GM20000 (cell line): ENCODE measurements around the gene ARNT2.

Source experiments
- DNase-seq: peaks from one replicate; pipeline ENCODE4 v3.0.0; 2012; ENCODE audit warnings: low spot score
- CTCF ChIP-seq: IDR thresholded peaks from 2 replicates; pipeline ENCODE4 v1.5.1; 2012; ENCODE audit warnings: mild to moderate bottlenecking, control low read depth; ENCODE audit errors: extremely low read depth, missing control alignments

The ARNT2 gene

GRCh38 chr15:80626643-80627120 lies 222.5 kb downstream of the ARNT2 start:
- no peak for DNase-seq
- TF ChIP-seq CTCF, result no peak

- no peak for TF ChIP-seq CTCF
- DNase-seq, result no peak
Measured at GRCh38 chr15:80629355-80629754, 225.2 kb downstream of the ARNT2 start.

GRCh38 chr15:80630981-80631380 lies 226.8 kb downstream of the ARNT2 start:
- no peak for DNase-seq
- no peak for TF ChIP-seq CTCF

- no peak for TF ChIP-seq CTCF
- no peak for DNase-seq
Measured at GRCh38 chr15:80633221-80633620, 229.0 kb downstream of the ARNT2 start.

GRCh38 chr15:80635953-80636352 lies 231.8 kb downstream of the ARNT2 start:
- DNase-seq, result no peak
- no peak for TF ChIP-seq CTCF

- DNase-seq, result no peak
- no peak for TF ChIP-seq CTCF
Measured at GRCh38 chr15:80636675-80637074, 232.5 kb downstream of the ARNT2 start.

- no peak for DNase-seq
- TF ChIP-seq CTCF, result no peak
Measured at GRCh38 chr15:80637747-80638146, 233.6 kb downstream of the ARNT2 start.
